ENCODE data around the gene CCL27.
"Not testable (repeated sequence)": the region's sequence is repeated elsewhere in the genome, so short reads cannot be mapped to it uniquely, and the experiment has no call there.

CCL27 gene

DNA sequence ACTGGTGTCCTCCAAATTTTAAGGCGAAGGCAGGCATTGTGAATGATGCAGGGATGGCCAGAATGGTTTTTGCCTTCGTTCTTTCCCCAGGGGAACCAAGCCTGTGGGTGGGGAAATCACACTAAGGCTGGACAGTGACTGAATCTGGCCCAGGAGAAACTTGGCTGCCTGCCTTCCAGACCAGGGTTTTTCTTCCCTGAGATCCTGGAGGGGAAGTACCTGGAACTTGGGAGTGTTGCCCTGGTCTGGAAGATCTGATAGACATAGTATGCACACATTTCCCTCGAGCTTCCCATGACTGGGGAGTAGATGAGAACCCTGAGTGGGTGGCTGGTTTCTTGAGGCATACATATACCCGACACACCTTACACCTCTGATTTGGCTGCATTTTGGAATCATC is 11.1 kb downstream of the CCL27 start:
- DNase-seq: no peak

DNA sequence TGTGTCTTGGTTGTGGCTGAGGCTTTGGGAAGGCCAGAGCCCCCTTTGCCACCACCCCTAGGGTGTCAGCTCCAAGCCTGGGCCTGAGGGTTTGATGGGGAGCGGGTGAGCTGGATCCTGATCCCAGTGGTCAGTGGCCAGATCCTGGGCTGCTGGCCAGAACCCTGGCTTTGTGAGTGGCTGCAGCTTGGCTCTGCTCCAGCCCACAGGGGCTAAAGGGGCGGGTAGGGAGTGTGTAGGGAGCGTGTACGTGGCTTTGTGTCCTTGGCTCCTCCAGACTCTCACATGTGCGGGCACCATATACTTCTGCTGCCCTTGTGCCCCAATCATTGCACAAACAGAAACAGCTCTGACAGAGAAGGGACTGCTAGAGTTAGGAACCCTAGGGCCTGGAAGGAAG is 11.6 kb downstream of the CCL27 start:
- DNase-seq: no peak
- no peak for TF ChIP-seq POLR2A (IDR thresholded peaks at IDR 0.05; ENCODE audit: low read length)
- no peak for TF ChIP-seq GATA1 (IDR thresholded peaks at IDR 0.05; ENCODE audit: low read depth, low read length)

More for the DNA sequence above, 11.1 kb downstream of the CCL27 start:
- TF ChIP-seq GATA1 (IDR thresholded peaks at IDR 0.05; ENCODE audit: low read depth, low read length) (no peak), POLR2A (IDR thresholded peaks at IDR 0.05; ENCODE audit: low read length) (no peak)

DNA sequence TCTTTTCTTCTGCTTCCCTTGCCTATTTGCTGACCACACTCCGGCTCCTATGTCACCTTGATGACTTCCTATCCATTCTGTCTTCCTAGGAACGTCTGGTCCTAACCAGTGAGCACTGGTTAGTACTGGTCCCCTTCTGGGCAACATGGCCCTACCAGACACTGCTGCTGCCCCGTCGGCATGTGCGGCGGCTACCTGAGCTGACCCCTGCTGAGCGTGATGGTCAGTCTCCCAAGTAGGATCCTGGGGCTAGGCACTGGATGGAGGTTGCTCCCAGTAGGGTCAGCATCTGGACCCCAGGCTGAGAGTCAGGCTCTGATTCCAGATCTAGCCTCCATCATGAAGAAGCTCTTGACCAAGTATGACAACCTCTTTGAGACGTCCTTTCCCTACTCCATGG is 13.8 kb downstream of the CCL27 start:
- DNase-seq: no peak
- TF ChIP-seq POLR2A (IDR thresholded peaks at IDR 0.05; ENCODE audit: low read length) (no peak), GATA1 (IDR thresholded peaks at IDR 0.05; ENCODE audit: low read depth, low read length) (no peak)

- TF ChIP-seq POLR2A (IDR thresholded peaks at IDR 0.05; ENCODE audit: low read length) (no peak), GATA1 (IDR thresholded peaks at IDR 0.05; ENCODE audit: low read depth, low read length) (no peak)
- peak; percentile 63 to 70 for DNase-seq
Observed at GRCh38 chr9:34647651-34648050, 14.8 kb downstream of the CCL27 start.

DNA sequence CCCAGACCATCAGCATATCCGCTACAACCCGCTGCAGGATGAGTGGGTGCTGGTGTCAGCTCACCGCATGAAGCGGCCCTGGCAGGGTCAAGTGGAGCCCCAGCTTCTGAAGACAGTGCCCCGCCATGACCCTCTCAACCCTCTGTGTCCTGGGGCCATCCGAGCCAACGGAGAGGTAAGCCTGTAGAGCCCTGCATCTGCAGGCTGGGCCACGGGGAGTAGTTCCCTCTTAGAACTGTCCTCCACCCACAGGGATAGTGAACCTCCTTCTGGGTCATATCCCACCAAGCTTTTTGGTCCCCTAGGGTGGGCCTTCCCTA is 15.4 kb downstream of the CCL27 start:
- TF ChIP-seq POLR2A (IDR thresholded peaks at IDR 0.05; ENCODE audit: low read length): no peak
- TF ChIP-seq GATA1 (IDR thresholded peaks at IDR 0.05; ENCODE audit: low read depth, low read length): no peak
- no peak for DNase-seq

GRCh38 chr9:34646211-34647083 is 16.0 kb downstream of the CCL27 start, which contains the start of gene GALT:
GALT (plus strand) TSS chr9:34646675; CDS start chr9:34646705, 30 bp downstream.
- DNase-seq: peak; percentile 92 to 95
- peak; percentile 69 for TF ChIP-seq POLR2A (IDR thresholded peaks at IDR 0.05; ENCODE audit: low read length)
- no peak for TF ChIP-seq GATA1 (IDR thresholded peaks at IDR 0.05; ENCODE audit: low read depth, low read length)

DNA sequence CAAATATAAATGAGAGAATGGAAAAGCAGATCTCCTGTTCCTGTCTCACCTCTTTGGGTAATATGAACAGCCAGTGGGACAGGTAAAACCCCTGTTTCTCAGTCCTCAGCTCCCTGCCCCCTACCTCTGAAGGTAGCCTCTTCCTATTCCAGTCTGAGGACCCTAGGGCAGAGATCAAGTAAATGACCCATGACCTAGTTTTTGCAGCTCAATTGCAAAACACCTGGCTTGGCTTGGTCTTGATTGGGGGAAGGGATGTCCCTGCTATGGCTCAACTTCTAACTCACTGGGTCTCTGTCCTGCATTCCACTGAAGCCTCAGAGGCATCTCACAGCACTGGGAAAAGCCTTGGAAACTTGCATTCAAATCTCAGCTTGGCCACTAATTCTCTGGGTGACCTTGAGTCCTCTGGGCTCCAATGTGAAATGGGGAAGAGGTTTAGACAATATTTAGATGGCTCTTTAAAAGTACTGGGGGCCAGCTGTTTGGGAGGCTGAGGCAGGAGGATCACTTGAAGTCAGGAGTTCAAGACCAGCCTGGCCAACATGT is 17.6 kb downstream of the CCL27 start:
- TF ChIP-seq POLR2A (IDR thresholded peaks at IDR 0.05; ENCODE audit: low read length) (no peak), GATA1 (IDR thresholded peaks at IDR 0.05; ENCODE audit: low read depth, low read length) (no peak)
- no peak for DNase-seq

DNA sequence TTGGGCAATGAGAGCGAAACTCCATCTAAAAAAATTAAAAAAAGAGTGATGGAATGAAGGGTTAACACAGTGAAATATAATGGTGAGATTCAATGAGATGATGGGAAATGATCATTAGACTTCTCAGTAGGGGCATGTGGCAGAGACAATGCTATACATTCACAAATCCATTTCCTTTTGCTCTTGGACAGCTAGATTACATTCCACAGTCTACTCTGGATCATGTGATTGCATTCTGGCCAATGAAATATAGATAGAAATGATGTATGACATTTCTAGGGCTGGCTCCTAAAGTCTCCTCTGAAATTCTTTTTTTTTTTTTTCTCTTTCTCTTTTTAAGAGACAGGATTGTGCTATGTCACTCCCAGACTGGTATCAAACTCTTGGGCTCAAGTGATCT is 19.8 kb downstream of the CCL27 start:
- TF ChIP-seq GATA1 (IDR thresholded peaks at IDR 0.05; ENCODE audit: low read depth, low read length): no peak
- DNase-seq: no peak

DNA sequence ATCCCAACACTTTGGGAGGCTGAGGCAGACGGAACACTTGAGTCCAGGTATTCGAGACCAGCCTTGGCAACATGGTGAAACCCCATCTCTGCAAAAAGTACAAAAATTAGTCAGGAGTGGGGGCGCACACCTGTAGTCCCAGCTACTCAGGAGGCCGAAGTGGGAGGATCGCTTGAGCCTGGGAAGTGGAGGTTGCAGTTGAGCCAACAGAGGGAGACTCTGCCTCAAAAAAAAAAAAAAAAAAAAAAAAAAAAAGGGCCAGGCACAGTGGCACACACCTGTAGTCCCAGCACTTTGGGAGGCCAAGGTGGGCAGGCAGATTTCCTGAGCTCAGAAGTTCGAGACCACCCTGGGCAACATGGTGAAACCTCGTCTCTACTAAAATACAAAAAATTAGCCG is 23.1 kb downstream of the CCL27 start:
- DNase-seq: not testable (repeated sequence)

- DNase-seq: no peak
- TF ChIP-seq POLR2A (IDR thresholded peaks at IDR 0.05; ENCODE audit: low read length) (peak; percentile 70), GATA1 (IDR thresholded peaks at IDR 0.05; ENCODE audit: low read depth, low read length) (no peak)
Observed at GRCh38 chr9:34638138-34638445, 24.4 kb downstream of the CCL27 start.

DNA sequence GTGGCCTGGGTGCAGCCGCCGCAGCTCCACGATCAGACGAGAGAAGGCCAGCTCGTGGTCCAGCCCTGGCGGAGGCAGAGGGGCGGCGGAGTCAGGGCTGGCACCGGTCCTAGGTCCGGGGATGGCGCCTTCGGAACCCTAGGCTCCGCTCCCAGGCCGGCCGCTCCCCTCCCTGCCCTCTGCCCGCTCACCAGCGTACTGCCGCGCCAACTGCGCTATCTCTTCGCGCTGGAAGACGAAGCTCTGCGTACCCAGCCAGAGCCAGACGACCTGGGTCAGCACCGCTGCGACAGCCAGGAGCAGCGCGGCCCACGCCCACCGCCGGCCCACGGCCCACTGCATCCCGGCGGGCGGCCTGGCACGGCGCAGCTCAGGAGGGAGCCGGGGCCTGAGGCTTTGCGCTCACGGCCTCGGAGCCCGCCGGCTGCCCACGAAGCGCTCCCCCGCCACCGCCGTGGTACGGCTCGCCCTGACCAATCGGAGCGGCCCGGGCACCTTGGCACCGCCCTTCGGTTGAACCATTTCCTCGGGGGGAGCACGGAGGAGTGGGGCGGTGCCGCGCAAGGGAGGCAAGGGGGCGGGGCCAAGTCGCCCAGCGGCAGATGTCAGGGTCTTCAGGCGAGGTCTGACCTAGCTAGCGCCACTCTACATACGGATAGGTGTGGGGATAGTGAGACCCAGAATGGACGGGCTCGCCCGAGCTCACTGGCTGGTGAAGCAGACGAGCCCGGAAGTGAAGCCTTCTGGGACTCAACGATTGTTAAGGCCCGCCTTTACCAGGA is 24.9 kb downstream of the CCL27 start, which contains the start of gene SIGMAR1:
Gene SIGMAR1, minus strand, starts transcription at position 432 of the 782 bp plus-strand sequence. Its CDS starts 90 bp downstream, at position 342.
- peak; percentile 96 to 97 for DNase-seq
- TF ChIP-seq GATA1 (IDR thresholded peaks at IDR 0.05; ENCODE audit: low read depth, low read length) (no peak), POLR2A (IDR thresholded peaks at IDR 0.05; ENCODE audit: low read length) (peak; percentile 95)

- no peak for TF ChIP-seq GATA1 (IDR thresholded peaks at IDR 0.05; ENCODE audit: low read depth, low read length)
- TF ChIP-seq POLR2A (IDR thresholded peaks at IDR 0.05; ENCODE audit: low read length): no peak
Observed at GRCh38 chr9:34636791-34637355, 25.6 kb downstream of the CCL27 start.

GRCh38 chr9:34635556-34635955 is 26.9 kb downstream of the CCL27 start:
- no peak for TF ChIP-seq GATA1 (IDR thresholded peaks at IDR 0.05; ENCODE audit: low read depth, low read length)
- TF ChIP-seq POLR2A (IDR thresholded peaks at IDR 0.05; ENCODE audit: low read length): no peak

More at GRCh38 chr9:34636791-34637355, 25.6 kb downstream of the CCL27 start:
- peak in 1 of 2 experiments; percentile 69 for DNase-seq

More at GRCh38 chr9:34635556-34635955, 26.9 kb downstream of the CCL27 start:
- DNase-seq: no peak
